Small intestine (tissue), 7 donors: Measurements from ENCODE around the gene NEFH. TPM values are rescaled to one million over a fixed set of nuclear protein-coding genes. Genes with fewer than 3 reads are reported as not detected.
A peak's percentile ranks its signal among the peaks of the same experiment; 100 is the strongest.

Source experiments
- DNase-seq, 2 donors: peaks; one replicate each; pipeline versions ENCODE4 v3.0.0 to v3.0.0-alpha.2; 2013
- FAIRE-seq: peaks from 2 replicates; lab custom pipeline; 2012; peaks lifted over from hg19 to GRCh38; lab: Jason Lieb, UNC
- H3K27ac ChIP-seq, 3 donors: one replicate each; pipeline ENCODE4 v1.5.1; 2013; ENCODE audit warnings: low read length in 2 of 3, mild to moderate bottlenecking in 2 of 3, control low read depth in 1 of 3, inconsistent platforms in 1 of 3, low read depth in 1 of 3, moderate library complexity in 1 of 3
- H3K27me3 ChIP-seq, 3 donors: one replicate each; pipeline ENCODE4 v1.6.1; 2013; ENCODE audit warnings: low read length in 3 of 3, inconsistent platforms in 1 of 3; ENCODE audit not compliant: control insufficient read depth in 3 of 3, insufficient read depth in 3 of 3
- H3K36me3 ChIP-seq, 3 donors: one replicate each; pipeline ENCODE4 v1.6.1; 2013; ENCODE audit warnings: low read length in 3 of 3, inconsistent platforms in 1 of 3, low read depth in 1 of 3, mild to moderate bottlenecking in 1 of 3, moderate library complexity in 1 of 3; ENCODE audit not compliant: control insufficient read depth in 3 of 3, insufficient read depth in 2 of 3
- H3K4me1 ChIP-seq, 3 donors: one replicate each; pipeline ENCODE4 v1.6.1; 2013; ENCODE audit warnings: low read length in 2 of 3, inconsistent platforms in 1 of 3, low read depth in 1 of 3, mild to moderate bottlenecking in 1 of 3, moderate library complexity in 1 of 3; ENCODE audit not compliant: control insufficient read depth in 3 of 3, insufficient read depth in 2 of 3
- H3K4me3 ChIP-seq, 3 donors: one replicate each; pipeline ENCODE4 v1.5.1; 2013; ENCODE audit warnings: low read length in 3 of 3, control low read depth in 1 of 3, inconsistent platforms in 1 of 3, low read depth in 1 of 3, mild to moderate bottlenecking in 1 of 3, moderate library complexity in 1 of 3
- H3K9me3 ChIP-seq, 2 donors: one replicate each; pipeline ENCODE4 v1.6.1; 2013; ENCODE audit warnings: low read depth in 1 of 2, low read length in 1 of 2; ENCODE audit not compliant: control insufficient read depth in 2 of 2, insufficient read depth in 1 of 2
- WGBS, 3 donors: extraction: QIAGEN DNeasy Blood & Tissue Kit; methylation state at CpG; one replicate each; pipeline ENCODE4 v1.1.7; 2013; 5-methylcytosine and 5-hydroxymethylcytosine counted together
- polyA plus RNA-seq, 4 donors: library from polyadenylated mRNA; stranded (reverse) in 3 of 4; unstranded in 1 of 4; fragments of 200-250 nt in 3 of 4; fragments of 120-200 nt in 1 of 4; gene quantifications; one replicate each; pipeline versions ENCODE4 v1.2.1 to v1.2.3, GENCODE V29; 2013
- donor health status: healthy with polysubstance abuse.
- donor health status: control.
- donor health status: control.
- donor health status: Bipolar disorder and iron deficiency.
- donor health status: healthy.

Gene NEFH
- polyA plus RNA-seq, 4 donors: 1.9 to 4.7 TPM; not detected in 2

- DNase-seq: peak; percentile 35 to 81
- Histone ChIP-seq H3K4me1 (no peaks in the 10 kb centered on the region), H3K27ac (no peak overlapping the region), H3K9me3 (no peaks in the 10 kb centered on the region), H3K27me3 (peaks cover 2 to 10% (median 3%) of the 10 kb centered on the region in 3 donors), H3K36me3 (peaks cover 0 to 5% (median 0%) of the 10 kb centered on the region in 3 donors), H3K4me3 (peak overlapping the region in 2 of 3 donors; percentile 6 to 31)
- FAIRE-seq: no peak
- 17 to 28% (median 26%) methylated on average over 53 to 54 of the region's 54 CpGs for WGBS, 3 donors
Measured at GRCh38 chr22:29470159-29470855, 9.7 kb upstream of the NEFH start.

DNA sequence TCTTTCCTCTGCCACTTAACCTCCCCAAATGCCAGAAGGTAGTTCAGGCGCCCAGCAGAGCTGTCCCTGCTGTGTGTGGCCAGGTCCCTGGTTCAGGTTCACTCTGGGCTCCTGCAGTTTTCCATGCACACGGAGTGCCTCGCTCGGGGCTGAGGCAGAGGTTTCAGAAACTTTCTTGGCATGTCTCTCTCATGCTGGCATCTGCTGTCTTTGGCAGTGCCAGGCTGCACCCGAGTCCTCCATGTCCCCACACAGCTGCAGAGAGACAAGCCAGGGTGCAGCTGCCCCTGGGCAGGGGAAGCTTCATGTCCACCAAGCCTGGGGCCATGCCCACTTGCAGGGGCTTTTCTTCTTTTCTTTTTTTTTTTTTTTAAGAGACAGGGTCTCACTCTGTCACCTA is 7.0 kb upstream of the NEFH start:
- Histone ChIP-seq H3K27ac (no peak overlapping the region), H3K27me3 (peaks cover 2 to 12% (median 3%) of the 10 kb centered on the region in 3 donors), H3K9me3 (no peaks in the 10 kb centered on the region), H3K36me3 (peaks cover 0 to 3% (median 0%) of the 10 kb centered on the region in 3 donors), H3K4me1 (no peaks in the 10 kb centered on the region), H3K4me3 (no peak overlapping the region)
- no peak for DNase-seq
- 71 to 74% (median 73%) methylated on average over 5 of the region's 5 CpGs for WGBS, 3 donors
- FAIRE-seq: no peak

DNA sequence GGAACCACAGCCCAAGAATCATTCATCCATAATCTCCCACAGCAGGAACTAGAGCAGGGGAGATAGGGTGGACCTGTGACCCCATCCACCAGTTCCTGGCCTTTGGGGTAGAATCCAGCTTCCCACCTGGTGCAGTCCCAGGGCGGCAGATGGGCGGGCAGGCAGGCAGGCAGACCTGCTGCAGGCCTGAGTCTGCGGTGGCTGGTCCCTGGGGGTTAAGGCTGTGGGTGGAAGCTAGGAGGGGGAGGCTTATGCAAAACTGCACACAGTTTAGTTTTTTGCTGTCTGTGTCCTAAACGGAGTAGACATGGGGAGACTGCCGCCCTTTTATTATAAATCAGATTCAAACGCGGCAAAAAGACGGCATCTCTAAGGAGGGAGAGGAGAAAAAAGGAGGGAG is 4.5 kb upstream of the NEFH start:
- FAIRE-seq (no peak), DNase-seq (no peak)
- WGBS, 3 donors: 69 to 85% (median 81%) methylated on average over 8 of the region's 8 CpGs

GRCh38 chr22:29476116-29476515 is 3.9 kb upstream of the NEFH start:
- H3K27me3 ChIP-seq: peaks cover 0 to 26% (median 22%) of the 10 kb centered on the region in 3 donors
- H3K4me1 ChIP-seq: peaks cover 0 to 2% (median 0%) of the 10 kb centered on the region in 3 donors
- H3K36me3 ChIP-seq: peaks cover 0 to 3% (median 0%) of the 10 kb centered on the region in 3 donors
- H3K27ac ChIP-seq: no peak overlapping the region
- FAIRE-seq (no peak), DNase-seq (no peak)
- WGBS, 3 donors: 51 to 71% (median 54%) methylated on average over 6 of the region's 6 CpGs
- no peak overlapping the region for H3K4me3 ChIP-seq
- H3K9me3 ChIP-seq: peaks cover 0 to 2% of the 10 kb centered on the region in 2 donors

More for the DNA sequence above, 4.5 kb upstream of the NEFH start:
- no peak overlapping the region for H3K4me3 ChIP-seq
- H3K36me3 ChIP-seq: peaks cover 0 to 3% (median 0%) of the 10 kb centered on the region in 3 donors
- peaks cover 0 to 2% of the 10 kb centered on the region in 2 donors for H3K9me3 ChIP-seq
- H3K27ac ChIP-seq: no peak overlapping the region
- H3K4me1 ChIP-seq: no peaks in the 10 kb centered on the region
- H3K27me3 ChIP-seq: peaks cover 0 to 26% (median 17%) of the 10 kb centered on the region in 3 donors

DNA sequence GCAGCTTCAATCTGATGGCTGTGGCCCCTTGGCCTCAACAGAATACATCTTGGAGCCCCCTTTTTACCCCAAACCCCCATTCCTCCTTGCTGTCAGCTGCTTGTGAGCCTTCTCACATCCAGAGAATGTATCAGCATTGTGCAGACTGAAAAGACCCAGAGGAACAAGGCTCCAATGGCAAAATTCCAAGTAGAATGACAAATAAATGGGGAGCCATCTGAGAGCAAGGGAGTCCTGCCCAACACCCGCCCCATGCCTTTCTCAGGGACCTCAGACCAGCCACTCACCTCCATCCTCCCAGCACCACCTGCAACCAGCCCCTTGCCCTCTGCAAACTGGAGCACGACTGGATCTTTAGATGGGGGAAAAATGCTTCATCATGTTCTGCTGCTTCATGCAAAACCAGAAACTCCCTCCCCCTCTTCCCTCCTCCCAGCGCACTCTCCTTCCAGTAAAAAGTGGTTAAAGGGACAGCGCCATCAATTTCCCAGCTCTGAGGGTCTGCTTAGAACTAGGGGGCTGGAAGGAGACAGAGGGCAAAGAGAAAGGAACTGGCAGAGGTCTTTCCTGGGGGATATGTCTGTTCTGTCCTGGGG is 2.2 kb upstream of the NEFH start:
- peaks cover 0 to 10% (median 0%) of the 10 kb centered on the region in 3 donors for H3K4me1 ChIP-seq
- WGBS, 3 donors: 18 to 36% (median 25%) methylated on average over 4 of the region's 4 CpGs
- no peak for FAIRE-seq

GRCh38 chr22:29478326-29479276 is 1.4 kb upstream of the NEFH start:
- H3K36me3 ChIP-seq: peaks cover 0 to 2% (median 0%) of the 10 kb centered on the region in 3 donors
- H3K27me3 ChIP-seq: peaks cover 0 to 30% (median 25%) of the 10 kb centered on the region in 3 donors
- no peak overlapping the region for H3K27ac ChIP-seq
- H3K9me3 ChIP-seq: peaks cover 0 to 2% of the 10 kb centered on the region in 2 donors
- 11 to 23% (median 18%) methylated on average over 21 of the region's 21 CpGs for WGBS, 3 donors
- FAIRE-seq (no peak), DNase-seq (peak in 1 of 2 donors; percentile 49)
- peaks cover 0 to 10% (median 0%) of the 10 kb centered on the region in 3 donors for H3K4me1 ChIP-seq
- H3K4me3 ChIP-seq: no peak overlapping the region

More for the DNA sequence above, 2.2 kb upstream of the NEFH start:
- Histone ChIP-seq H3K27me3 (peaks cover 0 to 30% (median 25%) of the 10 kb centered on the region in 3 donors), H3K36me3 (no peaks in the 10 kb centered on the region), H3K9me3 (peaks cover 0 to 2% of the 10 kb centered on the region in 2 donors), H3K4me3 (no peak overlapping the region), H3K27ac (no peak overlapping the region)
- DNase-seq: no peak

DNA sequence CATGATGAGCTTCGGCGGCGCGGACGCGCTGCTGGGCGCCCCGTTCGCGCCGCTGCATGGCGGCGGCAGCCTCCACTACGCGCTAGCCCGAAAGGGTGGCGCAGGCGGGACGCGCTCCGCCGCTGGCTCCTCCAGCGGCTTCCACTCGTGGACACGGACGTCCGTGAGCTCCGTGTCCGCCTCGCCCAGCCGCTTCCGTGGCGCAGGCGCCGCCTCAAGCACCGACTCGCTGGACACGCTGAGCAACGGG is 169 bp downstream of the NEFH start:
- no peak for FAIRE-seq
- 7 to 16% (median 15%) methylated on average over 20 to 39 of the region's 39 CpGs for WGBS, 3 donors
- DNase-seq: no peak
- peaks cover 0 to 2% of the 10 kb centered on the region in 2 donors for H3K9me3 ChIP-seq
- H3K4me3 ChIP-seq: no peak overlapping the region
- H3K36me3 ChIP-seq: peaks cover 0 to 4% (median 0%) of the 10 kb centered on the region in 3 donors
- peaks cover 0 to 10% (median 0%) of the 10 kb centered on the region in 3 donors for H3K4me1 ChIP-seq
- peaks cover 0 to 30% (median 25%) of the 10 kb centered on the region in 3 donors for H3K27me3 ChIP-seq
- H3K27ac ChIP-seq: no peak overlapping the region
